ENCODE measurements around the gene VPS4A.
"Not testable (repeated sequence)": the region's sequence is repeated elsewhere in the genome, so short reads cannot be mapped to it uniquely, and the experiment has no call there.

The VPS4A gene

GRCh38 chr16:69310653-69311532 is at the start of gene VPS4A:
Gene VPS4A, plus strand, starts transcription at chr16:69311350. Its CDS starts 162 bp downstream, at chr16:69311512.
- DNase-seq (ENCODE audit: insufficient read length, low spot score): peak; percentile 98
- peak; percentile 92 for FAIRE-seq

- FAIRE-seq (no peak), DNase-seq (ENCODE audit: insufficient read length, low spot score) (no peak)
Observed at GRCh38 chr16:69266334-69267063, 44.7 kb upstream of the VPS4A start.

- DNase-seq (ENCODE audit: insufficient read length, low spot score): no peak
- FAIRE-seq: no peak
Observed at GRCh38 chr16:69267633-69268032, 43.5 kb upstream of the VPS4A start.

GRCh38 chr16:69270395-69270794 is 40.8 kb upstream of the VPS4A start:
- FAIRE-seq (no peak), DNase-seq (ENCODE audit: insufficient read length, low spot score) (no peak)

- FAIRE-seq (no peak), DNase-seq (ENCODE audit: insufficient read length, low spot score) (no peak)
Observed at GRCh38 chr16:69270831-69271230, 40.3 kb upstream of the VPS4A start.

- DNase-seq (ENCODE audit: insufficient read length, low spot score) (no peak), FAIRE-seq (no peak)
Observed at GRCh38 chr16:69273009-69273408, 38.1 kb upstream of the VPS4A start.

GRCh38 chr16:69274699-69275235 is 36.4 kb upstream of the VPS4A start:
- FAIRE-seq: no peak

GRCh38 chr16:69276148-69277115 is 34.7 kb upstream of the VPS4A start:
- FAIRE-seq (peak; percentile 23), DNase-seq (ENCODE audit: insufficient read length, low spot score) (no peak)

More at GRCh38 chr16:69274699-69275235, 36.4 kb upstream of the VPS4A start:
- DNase-seq (ENCODE audit: insufficient read length, low spot score): no peak

- DNase-seq (ENCODE audit: insufficient read length, low spot score) (no peak), FAIRE-seq (no peak)
Observed at GRCh38 chr16:69277413-69277812, 33.7 kb upstream of the VPS4A start.

- FAIRE-seq (no peak), DNase-seq (ENCODE audit: insufficient read length, low spot score) (no peak)
Observed at GRCh38 chr16:69283851-69284250, 27.3 kb upstream of the VPS4A start.

- FAIRE-seq (no peak), DNase-seq (ENCODE audit: insufficient read length, low spot score) (no peak)
Observed at GRCh38 chr16:69285240-69285639, 25.9 kb upstream of the VPS4A start.

- peak; percentile 22 for DNase-seq (ENCODE audit: insufficient read length, low spot score)
Observed at GRCh38 chr16:69286941-69287713, 24.0 kb upstream of the VPS4A start.

GRCh38 chr16:69291657-69292056 is 19.5 kb upstream of the VPS4A start:
- FAIRE-seq; DNase-seq (ENCODE audit: insufficient read length, low spot score): not testable (repeated sequence)

More at GRCh38 chr16:69286941-69287713, 24.0 kb upstream of the VPS4A start:
- peak; percentile 44 for FAIRE-seq

GRCh38 chr16:69293401-69293800 is 17.7 kb upstream of the VPS4A start:
- FAIRE-seq (no peak), DNase-seq (ENCODE audit: insufficient read length, low spot score) (no peak)

- DNase-seq (ENCODE audit: insufficient read length, low spot score): no peak
- no peak for FAIRE-seq
Observed at GRCh38 chr16:69294051-69294450, 17.1 kb upstream of the VPS4A start.

GRCh38 chr16:69296771-69297170 is 14.4 kb upstream of the VPS4A start:
- DNase-seq (ENCODE audit: insufficient read length, low spot score); FAIRE-seq: not testable (repeated sequence)

GRCh38 chr16:69298261-69298660 is 12.9 kb upstream of the VPS4A start:
- DNase-seq (ENCODE audit: insufficient read length, low spot score): no peak
- FAIRE-seq: no peak

GRCh38 chr16:69301187-69301586 is 10.0 kb upstream of the VPS4A start:
- DNase-seq (ENCODE audit: insufficient read length, low spot score) (no peak), FAIRE-seq (no peak)

- DNase-seq (ENCODE audit: insufficient read length, low spot score): no peak
- FAIRE-seq: no peak
Observed at GRCh38 chr16:69301861-69302260, 9.3 kb upstream of the VPS4A start.
